HG03103 (cell line): ENCODE results near the gene CRYL1.

Source experiments
- ATAC-seq: cut with Tn5 transposase; IDR thresholded peaks from one replicate; pipeline ENCODE4 v1.9.1; 2021; ENCODE audit warnings: low read depth; ENCODE audit not compliant: unreplicated experiment

Gene CRYL1

GRCh38 chr13:20525601-20526544, at the start of gene CRYL1:
CRYL1 (minus strand) TSS chr13:20525857; CDS start chr13:20525794, 63 bp downstream.
- ATAC-seq, result peak; percentile 78

- no peak for ATAC-seq
These were observed 48.0 kb upstream of the CRYL1 start for GRCh38 chr13:20573636-20574035.

GRCh38 chr13:20573186-20573585, 47.5 kb upstream of the CRYL1 start:
- no peak for ATAC-seq

- ATAC-seq, result no peak
These were observed 46.0 kb upstream of the CRYL1 start for GRCh38 chr13:20571676-20572075.

GRCh38 chr13:20570517-20570916, 44.9 kb upstream of the CRYL1 start:
- no peak for ATAC-seq

GRCh38 chr13:20567881-20568528, 42.3 kb upstream of the CRYL1 start:
- no peak for ATAC-seq

GRCh38 chr13:20566898-20567874, 41.5 kb upstream of the CRYL1 start, which contains the start of gene IFT88:
IFT88 (plus strand) TSS chr13:20567157; CDS start chr13:20574386, 7,229 bp downstream.
- peak; percentile 82 for ATAC-seq

- ATAC-seq, result no peak
These were observed 40.8 kb upstream of the CRYL1 start for GRCh38 chr13:20566468-20566897.

- ATAC-seq, result no peak
These were observed 39.6 kb upstream of the CRYL1 start for GRCh38 chr13:20565115-20565736.

- ATAC-seq, result no peak
These were observed 36.1 kb upstream of the CRYL1 start for GRCh38 chr13:20561741-20562140.

- no peak for ATAC-seq
These were observed 34.2 kb upstream of the CRYL1 start for GRCh38 chr13:20559659-20560356.

- ATAC-seq, result no peak
These were observed 33.3 kb upstream of the CRYL1 start for GRCh38 chr13:20558982-20559381.

GRCh38 chr13:20553311-20553710, 27.7 kb upstream of the CRYL1 start:
- ATAC-seq, result no peak

- no peak for ATAC-seq
These were observed 25.1 kb upstream of the CRYL1 start for GRCh38 chr13:20550799-20551198.

- no peak for ATAC-seq
These were observed 21.8 kb upstream of the CRYL1 start for GRCh38 chr13:20547479-20547908.

GRCh38 chr13:20546556-20546955, 20.9 kb upstream of the CRYL1 start:
- ATAC-seq, result peak; percentile 61

GRCh38 chr13:20544201-20544923, 18.7 kb upstream of the CRYL1 start:
- no peak for ATAC-seq

GRCh38 chr13:20536992-20537391, 11.3 kb upstream of the CRYL1 start:
- ATAC-seq, result no peak
